Mesenchymal stem cell (in vitro differentiated cells and primary cell): Measurements from ENCODE around the gene CSF2RB.
"Not testable (repeated sequence)": the region's sequence is repeated elsewhere in the genome, so short reads cannot be mapped to it uniquely, and the experiment has no call there.

Experiments
- DNase-seq: peaks from one replicate; pipeline ENCODE4 v3.0.0-alpha.2; 2013
- H2AFZ ChIP-seq: one replicate; pipeline ENCODE4 v1.6.1; 2013; ENCODE audit warnings: low read depth, mild to moderate bottlenecking, control low read depth, inconsistent platforms, low read length, moderate library complexity
- H2AK5ac ChIP-seq: 2 replicates; pipeline ENCODE4 v1.6.1; 2013; ENCODE audit warnings: low read length, moderate library complexity, mild to moderate bottlenecking, inconsistent platforms; ENCODE audit not compliant: severe bottlenecking
- H2BK120ac ChIP-seq: one replicate; pipeline ENCODE4 v1.6.1; 2013; ENCODE audit warnings: low read depth, mild to moderate bottlenecking, inconsistent platforms, low read length, moderate library complexity
- H2BK12ac ChIP-seq, 2 experiments: one replicate each; pipeline ENCODE4 v1.6.1; 2013; ENCODE audit warnings: inconsistent platforms in 2 of 2, low read length in 2 of 2, mild to moderate bottlenecking in 2 of 2, moderate library complexity in 2 of 2, control low read depth in 1 of 2
- H2BK15ac ChIP-seq: one replicate; pipeline ENCODE4 v1.6.1; 2013; ENCODE audit warnings: mild to moderate bottlenecking, low read depth, inconsistent platforms; ENCODE audit not compliant: poor library complexity, severe bottlenecking
- H2BK5ac ChIP-seq: 2 replicates; pipeline ENCODE4 v1.6.1; 2013; ENCODE audit warnings: low read depth, mild to moderate bottlenecking, low read length, control low read depth, inconsistent platforms; ENCODE audit not compliant: poor library complexity, severe bottlenecking
- H3K14ac ChIP-seq, 2 experiments: one replicate each; pipeline ENCODE4 v1.6.1; 2013; ENCODE audit warnings: inconsistent platforms in 2 of 2, low read length in 2 of 2, control low read depth in 1 of 2, mild to moderate bottlenecking in 1 of 2, moderate library complexity in 1 of 2
- H3K18ac ChIP-seq, 2 experiments: one replicate each; pipeline ENCODE4 v1.6.1; 2013; ENCODE audit warnings: inconsistent platforms in 2 of 2, low read length in 2 of 2, control low read depth in 1 of 2, low read depth in 1 of 2, mild to moderate bottlenecking in 1 of 2
- H3K23ac ChIP-seq, 2 experiments: one replicate each; pipeline ENCODE4 v1.6.1; 2013; ENCODE audit warnings: inconsistent platforms in 2 of 2, low read length in 2 of 2, mild to moderate bottlenecking in 2 of 2, moderate library complexity in 2 of 2, control low read depth in 1 of 2
- H3K27ac ChIP-seq: 2 replicates; pipeline ENCODE4 v1.5.1; 2013; ENCODE audit warnings: mild to moderate bottlenecking, moderate library complexity, low read length, control low read depth, inconsistent platforms; ENCODE audit not compliant: poor library complexity, severe bottlenecking
- H3K27me3 ChIP-seq, 2 experiments: 2 replicates each; pipeline versions ENCODE4 v1.6.1 to v1.7.0; 2013; ENCODE audit warnings: low read length in 2 of 2, mild to moderate bottlenecking in 2 of 2, moderate library complexity in 2 of 2, control low read depth in 1 of 2, inconsistent platforms in 1 of 2; ENCODE audit not compliant: control insufficient read depth in 1 of 2, insufficient read depth in 1 of 2
- H3K36me3 ChIP-seq, 2 experiments: 2 replicates each; pipeline versions ENCODE4 v1.6.1 to v1.7.0; 2013; ENCODE audit warnings: low read length in 2 of 2, control low read depth in 1 of 2, inconsistent platforms in 1 of 2, low read depth in 1 of 2, mild to moderate bottlenecking in 1 of 2; ENCODE audit not compliant: insufficient read depth in 2 of 2, control insufficient read depth in 1 of 2
- H3K4ac ChIP-seq, 2 experiments: one replicate each; pipeline ENCODE4 v1.6.1; 2013; ENCODE audit warnings: inconsistent platforms in 2 of 2, low read length in 2 of 2, mild to moderate bottlenecking in 2 of 2, moderate library complexity in 2 of 2, control low read depth in 1 of 2, low read depth in 1 of 2
- H3K4me1 ChIP-seq: 2 replicates; pipeline ENCODE4 v1.6.1; 2013; ENCODE audit warnings: low read depth, low read length, control low read depth; ENCODE audit not compliant: control insufficient read depth, insufficient read depth
- H3K4me2 ChIP-seq: 2 replicates; pipeline ENCODE4 v1.6.1; 2013; ENCODE audit warnings: low read length, mild to moderate bottlenecking, inconsistent platforms; ENCODE audit not compliant: poor library complexity, severe bottlenecking
- H3K4me3 ChIP-seq, 2 experiments: 2 replicates each; pipeline versions ENCODE4 v1.5.1 to v1.7.0; 2013; ENCODE audit warnings: low read length in 2 of 2, mild to moderate bottlenecking in 2 of 2, control low read depth in 1 of 2, low read depth in 1 of 2; ENCODE audit not compliant: insufficient read depth in 1 of 2
- H3K79me1 ChIP-seq: replicated peaks from 2 replicates; pipeline ENCODE4 v1.6.1; 2013; ENCODE audit warnings: mild to moderate bottlenecking, control low read depth, low read length, inconsistent platforms; ENCODE audit not compliant: poor library complexity, severe bottlenecking
- H3K9ac ChIP-seq: 2 replicates; pipeline ENCODE4 v1.7.0; 2013; ENCODE audit warnings: mild to moderate bottlenecking, low read length, moderate library complexity
- H3K9me3 ChIP-seq: 2 replicates; pipeline ENCODE4 v1.7.0; 2013; ENCODE audit warnings: mild to moderate bottlenecking, low read length; ENCODE audit not compliant: control insufficient read depth
- H4K8ac ChIP-seq: one replicate; pipeline ENCODE4 v1.6.1; 2013; ENCODE audit warnings: inconsistent platforms, mild to moderate bottlenecking, low read length, moderate library complexity
- H4K91ac ChIP-seq: one replicate; pipeline ENCODE4 v1.6.1; 2013; ENCODE audit warnings: mild to moderate bottlenecking, low read length, inconsistent platforms
- WGBS: methylation state at CpG from one replicate; pipeline ENCODE4 v1.1.7; 2013; ENCODE audit warnings: mixed read lengths; 5-methylcytosine and 5-hydroxymethylcytosine counted together

CSF2RB gene

GRCh38 chr22:36985211-36985889 lies 71.9 kb downstream of the CSF2RB start:
- Histone ChIP-seq H3K9ac (no peak overlapping the region), H2BK15ac (no peak overlapping the region), H3K4me1 (no peaks in the 10 kb centered on the region), H3K27me3 (peaks cover 35 to 40% of the 10 kb centered on the region in 2 experiments), H3K4me3 (no peak overlapping the region), H2AFZ (no peak overlapping the region), H3K36me3 (no peaks in the 10 kb centered on the region), H4K91ac (no peak overlapping the region), H3K4me2 (no peak overlapping the region), H2AK5ac (no peak overlapping the region), H4K8ac (no peak overlapping the region), H2BK5ac (no peak overlapping the region), H3K18ac (no peak overlapping the region), H3K23ac (no peak overlapping the region), H2BK12ac (no peak overlapping the region), H2BK120ac (no peak overlapping the region), H3K14ac (no peak overlapping the region), H3K9me3 (peaks cover 10% of the 10 kb centered on the region), H3K4ac (no peak overlapping the region), H3K27ac (no peak overlapping the region), H3K79me1 (no peaks in the 10 kb centered on the region)
- DNase-seq: no peak
- 96% methylated on average over 9 of the region's 10 CpGs for WGBS

- Histone ChIP-seq H3K14ac (no peak overlapping the region), H3K18ac (no peak overlapping the region), H3K9me3 (peaks cover 10% of the 10 kb centered on the region), H4K8ac (no peak overlapping the region), H3K79me1 (no peaks in the 10 kb centered on the region), H2BK12ac (no peak overlapping the region), H3K4ac (no peak overlapping the region), H3K4me3 (no peak overlapping the region), H4K91ac (no peak overlapping the region), H2AK5ac (no peak overlapping the region), H2BK5ac (no peak overlapping the region), H3K27me3 (peaks cover 41 to 49% of the 10 kb centered on the region in 2 experiments), H3K23ac (no peak overlapping the region), H3K36me3 (no peaks in the 10 kb centered on the region), H2AFZ (no peak overlapping the region), H2BK120ac (no peak overlapping the region), H2BK15ac (no peak overlapping the region), H3K4me2 (no peak overlapping the region), H3K4me1 (no peaks in the 10 kb centered on the region), H3K27ac (no peak overlapping the region), H3K9ac (no peak overlapping the region)
- DNase-seq: no peak
- 48% methylated on average over 7 of the region's 8 CpGs for WGBS
These were observed 72.9 kb downstream of the CSF2RB start for GRCh38 chr22:36986242-36986821.

GRCh38 chr22:36988075-36988832 lies 74.8 kb downstream of the CSF2RB start:
- H3K23ac ChIP-seq: no peak overlapping the region
- no peak overlapping the region for H2BK120ac ChIP-seq
- no peak overlapping the region for H3K4ac ChIP-seq
- DNase-seq: no peak
- H3K4me2 ChIP-seq: no peak overlapping the region
- no peak overlapping the region for H3K4me3 ChIP-seq
- no peak overlapping the region for H3K9ac ChIP-seq
- no peak overlapping the region for H2BK12ac ChIP-seq
- no peak overlapping the region for H3K27ac ChIP-seq
- H3K18ac ChIP-seq: no peak overlapping the region
- H3K36me3 ChIP-seq: no peaks in the 10 kb centered on the region
- no peaks in the 10 kb centered on the region for H3K4me1 ChIP-seq
- H4K8ac ChIP-seq: no peak overlapping the region
- peaks cover 10% of the 10 kb centered on the region for H3K9me3 ChIP-seq
- no peak overlapping the region for H4K91ac ChIP-seq
- no peak overlapping the region for H2AFZ ChIP-seq
- H2BK15ac ChIP-seq: no peak overlapping the region
- 79% methylated on average over 11 of the region's 12 CpGs for WGBS
- no peak overlapping the region for H3K14ac ChIP-seq
- H3K79me1 ChIP-seq: no peaks in the 10 kb centered on the region
- peaks cover 32 to 42% of the 10 kb centered on the region in 2 experiments for H3K27me3 ChIP-seq
- H2AK5ac ChIP-seq: no peak overlapping the region
- H2BK5ac ChIP-seq: no peak overlapping the region

GRCh38 chr22:36989012-36989411 lies 75.6 kb downstream of the CSF2RB start:
- not testable (repeated sequence) for H3K79me1 ChIP-seq, H3K4ac ChIP-seq, H3K36me3 ChIP-seq, H2BK15ac ChIP-seq, H3K27ac ChIP-seq, H3K9me3 ChIP-seq, H3K23ac ChIP-seq, DNase-seq, H2AFZ ChIP-seq, H4K91ac ChIP-seq, H3K4me2 ChIP-seq, H3K14ac ChIP-seq, H2AK5ac ChIP-seq, H3K9ac ChIP-seq, H2BK5ac ChIP-seq, H2BK12ac ChIP-seq, H3K18ac ChIP-seq, H3K4me1 ChIP-seq, H4K8ac ChIP-seq, H2BK120ac ChIP-seq, H3K4me3 ChIP-seq
- H3K27me3 ChIP-seq: peaks cover 28 to 37% of the 10 kb centered on the region in 2 experiments
- 95% methylated on average over 4 of the region's 4 CpGs for WGBS
